Activated CD8-positive, alpha-beta memory T cell treated with anti-CD3 and anti-CD28 coated beads, Interleukin-2, amount 50 U/mL, for 48 hours (primary cell): ENCODE measurements around the gene PYGM.

Experiments used
- DNase-seq: peaks from one replicate; pipeline ENCODE4 v3.0.0-alpha.2; 2020

The PYGM gene

DNA sequence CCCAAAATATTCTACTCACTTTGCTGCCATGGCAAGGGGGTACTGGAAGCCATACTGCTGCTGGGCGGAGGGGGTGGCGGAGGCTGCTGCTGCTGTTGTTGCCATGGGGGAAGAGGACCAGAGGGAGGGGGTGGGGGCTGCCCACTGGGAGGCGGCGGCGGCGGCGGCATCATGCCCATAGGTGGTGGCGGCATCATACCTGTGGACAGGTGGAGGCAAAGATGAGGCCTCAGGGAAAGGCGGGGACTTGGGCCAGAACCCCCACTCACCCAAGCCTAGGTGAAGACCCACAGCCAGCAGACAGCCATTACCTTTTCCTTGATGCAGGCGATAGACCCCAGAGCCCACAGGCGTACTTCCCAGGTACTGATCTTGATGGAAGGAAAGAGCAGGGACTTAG lies 7.1 kb upstream of the PYGM start:
- DNase-seq: no peak

DNA sequence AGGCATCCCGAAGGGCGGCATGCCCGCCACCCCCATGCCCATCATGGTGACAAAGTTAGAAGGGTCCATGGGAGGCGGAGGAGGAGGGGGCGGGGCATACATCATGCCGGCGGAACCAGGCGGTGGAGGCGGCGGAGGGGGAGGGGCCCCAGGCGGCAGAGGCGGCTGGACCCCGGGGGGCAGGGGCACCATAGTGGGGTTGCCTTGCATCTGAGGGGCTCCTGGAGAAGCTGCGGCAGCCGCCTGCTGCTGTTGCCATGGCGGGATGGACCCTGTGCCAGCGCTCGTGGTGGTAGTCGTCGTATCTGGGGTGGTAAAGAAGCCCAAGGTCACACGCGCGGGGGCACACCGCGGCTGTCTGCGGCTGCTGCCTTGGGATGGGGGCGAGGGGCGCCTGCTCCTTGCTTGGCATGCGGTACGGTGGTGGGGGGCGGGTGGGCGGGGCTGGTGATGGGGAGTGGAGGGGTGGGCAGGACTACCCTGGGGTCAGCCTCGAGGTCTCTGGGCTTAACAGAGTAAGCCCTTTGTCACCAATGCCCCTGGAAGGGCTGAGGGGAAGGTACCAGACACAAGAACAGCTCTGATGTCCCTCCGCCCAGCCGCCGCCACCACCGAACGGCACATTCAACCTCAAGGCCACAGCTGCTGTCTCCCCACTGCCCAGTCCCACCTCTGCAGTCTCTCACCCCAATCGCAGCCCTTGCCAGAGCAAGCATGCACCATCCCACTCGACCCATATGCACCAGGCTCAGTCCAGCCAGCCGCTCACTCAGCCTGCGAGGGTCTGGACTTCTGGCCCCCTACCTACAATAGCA lies 6.3 kb upstream of the PYGM start:
- no peak for DNase-seq

DNA sequence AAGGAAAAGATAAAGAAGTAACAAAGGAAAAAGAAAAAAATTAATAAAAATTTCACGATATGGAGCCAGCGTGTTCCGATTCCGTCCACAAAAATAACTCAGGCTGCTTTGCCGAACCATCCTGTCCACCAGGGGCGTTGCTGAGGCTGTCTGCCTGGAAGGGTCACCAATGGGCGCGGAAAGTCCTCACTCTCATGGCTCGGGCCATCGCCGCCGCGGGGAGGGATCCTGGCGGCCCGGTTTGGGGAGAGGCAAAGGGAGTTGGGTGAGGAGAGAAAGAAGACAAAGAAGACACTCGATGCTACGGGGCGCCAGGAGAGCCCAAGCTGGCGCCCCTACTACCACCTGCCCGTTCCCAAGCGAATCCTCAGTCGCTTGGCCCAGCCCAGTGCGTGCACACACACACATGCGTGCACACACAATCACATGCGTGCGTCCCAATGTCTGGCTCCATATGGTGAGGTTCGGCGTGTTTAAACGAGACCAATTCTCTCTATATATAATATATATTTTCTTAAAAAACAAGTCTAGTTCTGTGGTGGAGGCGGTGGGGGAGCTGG lies 5.6 kb upstream of the PYGM start:
- no peak for DNase-seq

GRCh38 chr11:64764753-64765152 lies 5.0 kb upstream of the PYGM start:
- DNase-seq: no peak

- DNase-seq: no peak
Measured at GRCh38 chr11:64764040-64764611, 4.4 kb upstream of the PYGM start.

- no peak for DNase-seq
Measured at GRCh38 chr11:64763526-64764039, 3.8 kb upstream of the PYGM start.

DNA sequence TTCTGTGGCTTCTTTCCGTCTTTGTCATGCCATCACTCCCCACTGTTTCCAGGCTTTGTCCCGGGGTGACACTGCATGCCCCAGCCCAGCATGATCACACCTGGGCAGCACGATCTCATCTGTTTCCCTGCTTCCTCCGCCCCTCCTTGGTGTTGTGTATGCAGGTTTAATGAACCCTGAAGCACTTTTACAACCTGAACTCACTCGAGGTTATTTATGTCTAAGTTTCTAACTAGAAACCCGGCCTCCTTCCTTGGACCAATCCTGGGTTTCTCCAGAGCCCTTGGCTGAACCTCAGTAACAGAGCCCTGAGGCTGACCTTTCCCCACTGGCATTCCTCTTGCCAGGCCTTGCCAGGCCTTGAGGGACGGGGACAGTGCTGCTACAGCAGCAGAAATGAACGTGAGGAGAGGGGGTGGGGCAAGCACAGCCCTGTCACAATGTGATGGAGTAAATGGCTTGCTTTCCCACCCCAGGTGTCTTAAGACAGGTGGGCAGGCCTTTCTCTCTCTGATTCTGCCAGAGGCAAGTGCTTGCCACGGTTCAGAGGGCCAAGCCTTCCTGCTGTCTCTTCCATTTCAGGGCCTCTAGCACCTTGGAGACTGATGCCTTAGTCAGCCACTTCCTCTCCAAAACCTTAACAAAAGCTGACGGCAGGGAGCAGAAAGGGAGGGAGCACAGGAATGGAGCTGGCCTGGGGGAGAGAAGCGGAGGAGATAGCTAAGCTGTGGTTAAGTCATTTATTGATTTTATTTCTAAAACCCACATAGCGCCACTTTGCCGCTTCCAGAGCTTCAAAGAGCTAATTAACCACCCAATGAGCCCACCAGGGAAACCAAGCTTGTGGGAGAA lies 3.1 kb upstream of the PYGM start:
- no peak for DNase-seq

DNA sequence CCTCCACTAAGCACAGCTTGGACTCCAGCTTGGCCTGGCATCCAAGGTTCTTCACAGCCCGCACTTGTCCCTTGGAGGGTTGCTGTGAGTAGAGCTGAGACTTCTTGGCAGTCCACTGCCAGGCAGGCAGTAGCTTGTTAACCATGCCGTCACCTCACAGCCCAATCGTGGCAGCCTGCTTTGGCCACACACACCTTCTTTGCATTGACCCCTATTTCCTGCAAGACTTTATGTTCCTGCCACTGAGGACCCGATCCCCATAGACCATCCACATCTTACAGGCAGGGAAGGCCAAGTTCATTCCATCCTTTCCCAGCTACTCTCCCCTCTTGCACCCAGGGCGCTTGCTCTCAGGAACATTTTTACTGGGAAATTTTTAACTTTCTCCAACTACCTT lies 2.5 kb upstream of the PYGM start:
- no peak for DNase-seq

GRCh38 chr11:64760759-64761420 lies 1.1 kb upstream of the PYGM start:
- no peak for DNase-seq

GRCh38 chr11:64759131-64759721 lies 548 bp downstream of the PYGM start:
- DNase-seq: no peak

- no peak for DNase-seq
Measured at GRCh38 chr11:64758330-64759079, 1.3 kb downstream of the PYGM start.

DNA sequence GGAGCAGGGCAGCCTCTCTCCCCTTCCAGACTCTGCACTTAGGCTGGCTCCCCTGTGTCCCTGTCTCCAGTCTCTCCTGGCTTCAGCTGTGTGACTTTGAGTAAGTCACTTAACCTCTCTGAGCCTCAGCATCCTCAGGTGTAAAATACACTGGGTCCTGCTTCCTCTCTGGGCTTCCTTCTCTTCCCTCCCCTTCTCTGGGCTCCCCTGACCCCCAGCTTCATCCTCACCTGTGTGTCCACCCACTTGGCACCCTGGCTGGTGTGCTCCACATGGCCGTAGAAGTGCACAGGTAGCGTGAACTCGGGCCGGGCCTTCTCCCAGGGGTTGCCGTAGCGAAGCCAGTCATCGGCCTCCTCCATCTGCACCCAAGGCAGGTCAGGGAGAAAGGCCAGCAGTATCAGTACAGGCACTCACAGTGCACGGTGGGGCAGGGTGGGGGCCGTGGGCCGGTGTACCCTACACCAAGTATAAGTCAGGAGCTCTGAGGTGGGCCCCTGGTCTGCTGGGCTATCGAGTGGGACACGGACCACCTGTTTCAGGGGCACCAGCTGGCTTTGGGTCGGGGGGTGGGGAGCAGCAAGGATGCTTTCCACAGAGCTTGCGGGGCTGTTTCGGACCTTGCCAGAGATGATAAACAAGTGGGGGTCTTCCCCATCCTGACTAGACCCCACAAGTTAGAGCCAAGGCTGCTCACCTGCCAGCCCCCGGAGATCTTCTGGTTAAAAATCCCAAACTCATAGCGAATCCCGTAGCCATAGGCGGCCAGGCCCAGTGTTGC lies 2.0 kb downstream of the PYGM start:
- no peak for DNase-seq

- no peak for DNase-seq
Measured at GRCh38 chr11:64755681-64756361, 4.0 kb downstream of the PYGM start.

GRCh38 chr11:64754919-64755662 lies 4.7 kb downstream of the PYGM start:
- DNase-seq: no peak

- DNase-seq: no peak
Measured at GRCh38 chr11:64754124-64754918, 5.5 kb downstream of the PYGM start.

DNA sequence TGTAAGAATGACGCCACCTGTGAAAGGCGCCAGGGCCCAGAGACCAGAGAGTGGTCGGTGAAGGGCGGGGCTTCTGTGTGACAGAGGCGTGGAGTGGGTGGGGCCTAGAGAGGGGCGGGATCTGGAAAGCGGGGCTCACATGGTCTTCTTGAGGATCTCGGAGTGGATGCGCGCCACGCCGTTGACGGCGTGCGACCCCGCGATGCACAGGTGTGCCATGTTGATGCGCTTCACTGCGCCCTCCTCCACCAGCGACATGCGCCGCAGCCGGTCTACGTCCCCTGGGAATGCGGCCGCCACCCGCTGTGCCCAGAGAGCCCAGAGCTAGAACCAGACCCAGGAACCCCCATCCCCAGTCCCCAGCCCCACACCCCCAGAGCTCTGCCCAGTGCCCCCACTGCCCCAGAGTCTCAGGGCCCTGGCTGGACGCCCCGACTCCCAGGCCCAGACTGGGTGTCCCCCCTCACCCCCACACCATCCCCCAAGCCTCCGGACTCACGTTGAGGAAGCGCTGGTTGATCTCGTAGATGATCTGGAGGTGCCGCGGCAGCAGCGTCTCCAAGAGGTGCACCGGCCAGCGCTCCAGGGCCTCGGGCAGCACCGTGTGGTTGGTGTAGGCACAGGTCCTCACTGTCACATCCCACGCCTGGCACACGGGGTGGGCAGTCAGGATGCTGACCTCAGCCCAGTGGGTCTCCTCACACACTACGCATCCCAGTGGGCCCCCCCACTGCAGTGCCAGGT lies 6.2 kb downstream of the PYGM start:
- no peak for DNase-seq

GRCh38 chr11:64753019-64753379 lies 6.8 kb downstream of the PYGM start:
- DNase-seq: no peak
